Activated naive CD4-positive, alpha-beta T cell treated with anti-CD3 and anti-CD28 coated beads for 36 hours (primary cell): Measurements from ENCODE around the gene SBF2. TPM values are rescaled to one million over a fixed set of nuclear protein-coding genes. Genes with fewer than 3 reads are reported as not detected.

Experiments
- CTCF ChIA-PET: fragments of 350-600 bp; sonication (Branson Sonifier 250); formaldehyde crosslinking; loops from one replicate; lab custom pipeline; 2021; ENCODE audit warnings: antibody characterized with exemption; lab: Charles Lee
- DNase-seq: peaks from one replicate; pipeline ENCODE4 v3.0.0-alpha.2; 2020
- H3K27ac Mint-ChIP-seq: one replicate; pipeline ENCODE4 v1.8.0; 2021; ENCODE audit warnings: mild to moderate bottlenecking, mixed read lengths
- H3K27me3 Mint-ChIP-seq: one replicate; pipeline ENCODE4 v1.8.0; 2021; ENCODE audit warnings: low read depth, mixed read lengths
- H3K36me3 Mint-ChIP-seq: one replicate; pipeline ENCODE4 v1.8.0; 2021; ENCODE audit warnings: low read depth, mixed read lengths
- H3K4me1 Mint-ChIP-seq: one replicate; pipeline ENCODE4 v1.8.0; 2021; ENCODE audit warnings: low read depth, mixed read lengths
- H3K4me3 Mint-ChIP-seq: one replicate; pipeline ENCODE4 v1.8.0; 2021; ENCODE audit warnings: mild to moderate bottlenecking, moderate library complexity, mixed read lengths
- H3K9me3 Mint-ChIP-seq: one replicate; pipeline ENCODE4 v1.8.0; 2021; ENCODE audit warnings: mixed read lengths
- intact Hi-C: fragments of 100-400 bp; cut with micrococcal nuclease; formaldehyde crosslinking; loops from one replicate; pipeline ENCODE4 v1.15.1; 2023
- total RNA-seq, 2 experiments: library from RNA; stranded (reverse); gene quantifications; one replicate each; pipeline ENCODE4 v1.2.3, GENCODE V29; 2021

Gene SBF2
- total RNA-seq, 2 experiments from 2014 or later = 8.7 to 9.9 TPM

DNA sequence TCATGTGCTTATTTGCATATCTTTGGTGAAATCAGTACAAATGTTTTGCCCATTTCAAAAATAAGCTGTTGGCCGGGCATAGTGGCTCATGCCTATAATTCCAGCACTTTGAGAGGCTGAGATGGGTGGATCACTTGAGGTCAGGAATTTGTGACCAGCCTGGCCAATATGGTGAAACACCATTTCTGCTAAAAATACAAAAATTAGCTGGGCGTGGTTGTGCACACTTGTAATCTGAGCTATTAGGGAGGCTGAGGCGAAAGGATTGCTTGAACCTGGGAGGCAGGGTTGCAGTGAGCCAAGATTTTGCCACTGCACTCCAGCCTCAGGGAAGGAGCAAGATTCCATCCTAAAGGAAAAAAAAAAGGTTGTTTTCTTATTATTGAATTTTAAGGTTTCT is 494.1 kb downstream of the SBF2 start:
- Mint-ChIP-seq H3K27me3 (no peaks in the 10 kb centered on the region), H3K36me3 (peaks cover 2% of the 10 kb centered on the region), H3K27ac (no peak overlapping the region), H3K4me1 (peaks cover 10% of the 10 kb centered on the region), H3K9me3 (no peaks in the 10 kb centered on the region), H3K4me3 (no peak overlapping the region)
- CTCF ChIA-PET = interaction anchor here (0.7 kb wide), 1 partner anchor 41 kb away, joined by 3 read pairs; no protein-coding TSS in a partner anchor
- no peak for DNase-seq
- intact Hi-C loops = no loop called here

DNA sequence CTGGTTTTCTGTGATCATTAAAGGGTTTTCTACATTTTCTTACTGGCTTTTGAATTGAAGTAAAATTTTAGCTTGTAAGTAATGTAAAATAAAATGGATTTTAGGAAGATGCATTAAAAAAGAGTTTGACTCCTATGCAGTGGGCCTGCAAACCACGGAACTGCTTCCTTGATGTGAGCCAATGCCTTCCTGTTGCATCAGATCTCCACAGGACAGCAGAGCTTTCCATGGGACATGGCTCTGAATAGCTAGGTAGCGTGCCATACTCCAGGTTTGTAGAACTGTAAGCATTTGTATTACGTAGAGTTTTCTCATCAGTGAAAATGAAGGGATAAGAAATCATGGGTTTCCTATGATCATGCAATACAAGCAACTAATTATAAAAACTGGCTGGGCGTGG is 496.7 kb downstream of the SBF2 start:
- no peak overlapping the region for H3K4me3 Mint-ChIP-seq
- no peaks in the 10 kb centered on the region for H3K36me3 Mint-ChIP-seq
- no peak for DNase-seq
- peaks cover 6% of the 10 kb centered on the region for H3K4me1 Mint-ChIP-seq
- H3K27ac Mint-ChIP-seq = no peak overlapping the region
- CTCF ChIA-PET = no interaction called here
- H3K27me3 Mint-ChIP-seq = no peaks in the 10 kb centered on the region
- intact Hi-C loops = no loop called here
- H3K9me3 Mint-ChIP-seq = no peaks in the 10 kb centered on the region

DNA sequence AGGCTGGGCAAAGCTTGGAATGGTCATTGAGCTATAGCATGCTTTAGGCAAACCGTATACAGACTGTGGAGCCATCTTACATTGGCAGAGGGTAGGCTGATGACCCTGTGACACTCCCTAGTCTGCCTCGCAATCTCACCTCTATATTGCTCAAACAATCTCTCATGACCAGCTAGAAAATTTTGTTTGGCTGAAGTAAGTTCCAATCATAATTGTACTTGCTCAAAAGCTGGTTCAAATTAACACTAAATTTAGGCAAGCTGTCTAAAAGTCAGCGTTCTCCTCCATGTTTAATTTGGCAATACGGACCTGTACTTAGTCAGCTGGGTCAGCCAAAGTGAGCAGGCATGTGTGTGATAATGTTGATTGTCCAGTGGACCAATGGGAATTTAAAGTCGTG is 497.2 kb downstream of the SBF2 start:
- no peaks in the 10 kb centered on the region for H3K27me3 Mint-ChIP-seq
- peaks cover 6% of the 10 kb centered on the region for H3K4me1 Mint-ChIP-seq
- CTCF ChIA-PET = no interaction called here
- peaks cover under 1% of the 10 kb centered on the region for H3K36me3 Mint-ChIP-seq
- intact Hi-C loops = no loop called here
- no peaks in the 10 kb centered on the region for H3K9me3 Mint-ChIP-seq
- no peak overlapping the region for H3K27ac Mint-ChIP-seq
- no peak overlapping the region for H3K4me3 Mint-ChIP-seq
- DNase-seq = no peak

DNA sequence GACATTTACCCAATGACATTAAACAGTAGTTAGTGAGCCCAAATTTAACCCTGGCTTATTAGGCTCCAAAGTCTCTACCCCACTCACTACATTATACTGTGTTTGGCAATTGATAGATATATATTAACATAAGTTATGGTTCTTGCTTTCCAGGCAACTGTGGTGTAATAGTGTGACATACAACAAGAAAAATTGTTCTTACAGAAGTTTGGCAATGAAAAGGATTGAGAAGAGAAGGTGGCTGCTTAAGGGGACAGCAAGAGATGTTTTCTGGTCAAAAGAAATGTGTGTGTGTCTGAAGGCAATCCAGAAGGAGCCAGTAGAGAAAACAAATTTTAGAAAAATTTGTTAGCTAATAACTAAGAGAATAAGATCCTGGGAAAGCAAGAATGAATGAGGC is 497.8 kb downstream of the SBF2 start:
- CTCF ChIA-PET = no interaction called here
- Mint-ChIP-seq H3K9me3 (no peaks in the 10 kb centered on the region), H3K27ac (no peak overlapping the region), H3K27me3 (no peaks in the 10 kb centered on the region), H3K4me3 (no peak overlapping the region), H3K36me3 (peaks cover 2% of the 10 kb centered on the region), H3K4me1 (peaks cover 6% of the 10 kb centered on the region)
- no peak for DNase-seq
- intact Hi-C loops = no loop called here

DNA sequence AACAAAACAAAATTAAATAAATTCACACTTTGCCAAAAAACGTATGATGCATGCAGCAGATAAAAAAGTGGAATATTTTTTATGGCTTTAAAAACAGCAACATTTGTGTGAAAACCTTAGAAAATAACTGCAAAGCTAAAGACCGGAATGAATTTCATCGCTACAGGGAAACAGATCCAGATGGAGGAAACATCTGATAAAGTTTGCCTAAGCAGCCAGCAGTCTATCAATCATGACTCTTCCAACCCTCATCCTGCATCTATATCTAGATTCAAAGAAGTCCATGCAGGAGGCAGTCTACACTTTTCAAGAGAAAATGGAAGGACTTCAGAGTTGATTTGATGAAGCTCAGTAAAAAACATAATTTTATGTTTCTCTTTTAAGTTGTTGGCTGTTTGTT is 503.3 kb downstream of the SBF2 start:
- peaks cover 6% of the 10 kb centered on the region for H3K36me3 Mint-ChIP-seq
- no peak overlapping the region for H3K4me3 Mint-ChIP-seq
- H3K9me3 Mint-ChIP-seq = no peaks in the 10 kb centered on the region
- H3K4me1 Mint-ChIP-seq = no peaks in the 10 kb centered on the region
- intact Hi-C loops = no loop called here
- no peak for DNase-seq
- CTCF ChIA-PET = interaction anchor here (0.7 kb wide), 1 partner anchor 655 kb away, joined by 3 read pairs; no protein-coding TSS in a partner anchor
- H3K27me3 Mint-ChIP-seq = no peaks in the 10 kb centered on the region
- no peak overlapping the region for H3K27ac Mint-ChIP-seq

DNA sequence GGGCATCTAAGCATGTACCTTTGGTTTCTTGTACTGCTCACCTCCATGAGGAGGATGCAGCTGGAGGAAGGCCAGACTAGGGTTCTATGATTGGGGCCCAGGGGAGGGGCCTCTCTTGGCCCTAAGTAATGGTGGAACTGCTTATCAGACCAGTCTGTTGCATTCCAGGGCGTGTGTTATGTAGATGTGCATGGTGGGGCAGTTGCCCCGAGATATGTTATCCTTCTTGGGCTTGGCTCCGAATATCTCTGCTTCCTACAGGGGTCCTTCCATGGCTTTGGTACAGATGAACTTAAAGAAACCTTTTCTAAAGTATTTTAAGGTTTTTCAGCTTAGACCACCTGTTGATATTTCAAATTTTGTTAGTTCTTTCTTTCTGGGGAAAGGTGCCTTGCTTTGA is 504.1 kb downstream of the SBF2 start:
- CTCF ChIA-PET = no interaction called here
- Mint-ChIP-seq H3K27me3 (no peaks in the 10 kb centered on the region), H3K9me3 (no peaks in the 10 kb centered on the region), H3K4me1 (no peaks in the 10 kb centered on the region), H3K36me3 (peaks cover 6% of the 10 kb centered on the region), H3K4me3 (no peak overlapping the region), H3K27ac (no peak overlapping the region)
- intact Hi-C loops = no loop called here
- DNase-seq = no peak

DNA sequence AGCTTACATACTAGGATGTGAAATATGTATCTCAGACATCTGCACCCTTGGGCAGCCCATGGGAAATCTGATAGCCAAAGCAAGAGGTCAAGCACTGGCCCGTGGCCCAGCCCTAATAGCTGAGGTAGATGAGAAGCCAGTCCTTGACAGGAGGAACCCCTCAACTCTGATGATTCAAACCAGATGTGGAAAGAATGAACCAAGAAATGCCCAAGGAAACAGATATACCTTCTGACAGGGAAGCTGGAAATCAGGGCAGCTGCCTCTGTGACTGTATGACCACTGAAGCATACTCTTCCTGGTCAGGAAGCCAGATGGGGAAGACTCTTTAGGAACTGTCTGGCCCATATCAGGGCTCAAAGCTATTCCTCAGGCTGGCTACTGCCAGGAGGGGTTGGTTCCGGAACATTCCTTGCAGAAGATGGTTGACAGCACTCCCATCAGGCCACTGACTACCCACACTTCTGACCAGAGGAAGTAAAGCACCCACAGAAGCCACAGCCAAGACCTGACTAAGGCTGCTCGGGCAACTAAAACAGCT is 506.0 kb downstream of the SBF2 start:
- DNase-seq = no peak
- Mint-ChIP-seq H3K4me3 (no peak overlapping the region), H3K9me3 (no peaks in the 10 kb centered on the region), H3K27me3 (no peaks in the 10 kb centered on the region), H3K36me3 (peaks cover 6% of the 10 kb centered on the region), H3K4me1 (no peaks in the 10 kb centered on the region), H3K27ac (no peak overlapping the region)
- intact Hi-C loops = no loop called here
- CTCF ChIA-PET = interaction anchor here (0.5 kb wide), 1 partner anchor 121 kb away, joined by 4 read pairs; no protein-coding TSS in a partner anchor

DNA sequence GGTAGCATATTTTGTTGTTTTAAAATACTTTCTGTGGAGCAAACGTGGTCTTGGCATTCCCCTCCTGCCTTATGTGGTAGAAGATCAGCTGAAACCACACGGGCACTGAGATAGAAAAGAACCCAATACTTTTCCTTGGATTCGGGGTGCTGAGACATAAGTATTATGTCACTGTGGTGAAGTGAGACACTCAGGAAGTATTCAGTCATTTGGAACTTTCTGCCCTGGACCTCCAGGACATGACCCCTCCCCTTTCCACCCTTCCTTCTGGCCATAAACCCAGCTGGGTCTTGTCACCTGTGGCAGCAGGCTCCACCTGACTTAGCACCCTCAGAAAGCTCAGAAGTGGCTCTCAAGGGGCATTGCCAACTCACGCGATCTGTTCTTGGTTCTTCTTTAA is 506.8 kb downstream of the SBF2 start:
- intact Hi-C loops = no loop called here
- H3K27ac Mint-ChIP-seq = no peak overlapping the region
- H3K9me3 Mint-ChIP-seq = no peaks in the 10 kb centered on the region
- H3K27me3 Mint-ChIP-seq = no peaks in the 10 kb centered on the region
- H3K4me1 Mint-ChIP-seq = no peaks in the 10 kb centered on the region
- H3K4me3 Mint-ChIP-seq = no peak overlapping the region
- CTCF ChIA-PET = no interaction called here
- DNase-seq = no peak
- peaks cover 6% of the 10 kb centered on the region for H3K36me3 Mint-ChIP-seq

DNA sequence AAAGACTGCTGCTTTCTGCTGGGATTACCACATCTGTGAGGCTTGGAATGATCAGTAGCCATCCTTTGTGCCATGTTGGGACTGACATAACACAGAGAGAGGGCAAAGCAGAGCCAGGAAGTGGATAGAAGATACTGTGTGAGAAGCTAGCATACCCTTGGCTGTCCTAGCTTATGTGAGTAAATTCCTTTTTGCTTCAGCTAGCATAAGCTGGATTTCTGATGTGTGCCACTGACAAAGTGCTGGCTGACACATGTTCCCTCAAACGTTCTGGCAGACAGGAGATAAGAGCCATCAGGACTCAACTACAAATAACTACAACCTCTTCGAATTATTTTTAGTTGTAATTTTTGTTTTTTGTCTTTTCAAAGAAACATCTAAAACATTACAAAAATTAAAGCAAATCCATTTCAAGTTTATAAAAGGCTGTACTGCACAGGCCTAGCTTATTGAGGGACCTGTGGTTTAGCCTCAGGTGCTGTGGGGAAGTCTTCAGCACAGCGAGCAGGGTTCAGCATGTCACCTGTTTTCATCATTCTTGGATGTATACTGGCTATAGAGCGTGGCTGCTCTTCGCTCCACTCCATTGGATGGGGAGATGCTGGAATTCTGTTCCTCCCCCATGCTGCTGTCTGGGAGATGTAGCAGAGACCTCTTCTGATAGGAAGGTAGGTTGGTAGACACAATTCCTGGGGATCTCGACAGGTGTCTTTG is 509.3 kb downstream of the SBF2 start:
- Mint-ChIP-seq H3K36me3 (peaks cover 10% of the 10 kb centered on the region), H3K4me3 (no peak overlapping the region), H3K27ac (no peak overlapping the region), H3K9me3 (no peaks in the 10 kb centered on the region), H3K4me1 (no peaks in the 10 kb centered on the region), H3K27me3 (no peaks in the 10 kb centered on the region)
- intact Hi-C loops = no loop called here
- DNase-seq = no peak
- CTCF ChIA-PET = no interaction called here

DNA sequence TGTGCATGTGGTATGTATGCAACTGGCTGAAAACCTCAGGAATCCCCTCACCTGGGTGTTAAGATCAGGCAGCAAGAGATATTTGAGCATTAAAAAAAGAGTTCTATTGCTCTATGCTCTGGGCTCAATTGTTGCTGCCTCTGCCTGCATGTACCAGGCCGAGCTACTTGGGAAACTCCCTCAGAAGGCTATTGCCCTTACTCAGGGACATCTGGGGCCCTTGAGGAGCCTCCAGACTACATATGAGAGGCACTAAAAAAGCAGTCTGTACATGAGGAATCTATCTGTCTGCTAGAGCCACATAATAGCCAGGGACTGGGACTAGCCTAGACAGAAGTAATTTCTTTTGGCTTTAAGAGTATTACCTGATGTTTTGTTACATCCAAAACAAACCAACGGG is 510.0 kb downstream of the SBF2 start:
- peaks cover 10% of the 10 kb centered on the region for H3K36me3 Mint-ChIP-seq
- H3K27ac Mint-ChIP-seq = no peak overlapping the region
- no peaks in the 10 kb centered on the region for H3K4me1 Mint-ChIP-seq
- CTCF ChIA-PET = no interaction called here
- DNase-seq = no peak
- no peaks in the 10 kb centered on the region for H3K27me3 Mint-ChIP-seq
- intact Hi-C loops = no loop called here
- H3K4me3 Mint-ChIP-seq = no peak overlapping the region
- no peaks in the 10 kb centered on the region for H3K9me3 Mint-ChIP-seq

DNA sequence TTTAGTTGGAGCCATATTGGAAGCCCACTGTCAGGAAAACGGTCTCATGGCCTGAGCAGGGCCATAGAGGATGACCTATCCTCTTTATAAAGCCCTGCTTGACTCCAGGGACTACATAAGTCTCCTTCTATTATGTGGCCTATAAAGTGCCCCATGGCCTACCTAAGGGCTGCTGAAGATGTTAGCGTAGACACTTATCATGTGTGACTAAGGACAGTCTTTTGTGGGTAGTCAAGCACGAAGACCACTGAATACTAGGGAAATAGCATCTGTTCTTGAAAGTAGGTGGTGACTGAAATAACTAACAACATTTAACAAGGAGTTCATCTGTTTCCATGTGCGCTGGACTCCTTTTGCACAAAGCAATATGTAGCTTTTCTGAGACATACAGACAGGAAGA is 513.1 kb downstream of the SBF2 start:
- Mint-ChIP-seq H3K27ac (no peak overlapping the region), H3K9me3 (no peaks in the 10 kb centered on the region), H3K4me1 (no peaks in the 10 kb centered on the region), H3K4me3 (no peak overlapping the region), H3K27me3 (no peaks in the 10 kb centered on the region), H3K36me3 (peaks cover 7% of the 10 kb centered on the region)
- intact Hi-C loops = no loop called here
- CTCF ChIA-PET = interaction anchor here (0.6 kb wide), 1 partner anchor 246 kb away, joined by 3 read pairs; no protein-coding TSS in a partner anchor
- no peak for DNase-seq

DNA sequence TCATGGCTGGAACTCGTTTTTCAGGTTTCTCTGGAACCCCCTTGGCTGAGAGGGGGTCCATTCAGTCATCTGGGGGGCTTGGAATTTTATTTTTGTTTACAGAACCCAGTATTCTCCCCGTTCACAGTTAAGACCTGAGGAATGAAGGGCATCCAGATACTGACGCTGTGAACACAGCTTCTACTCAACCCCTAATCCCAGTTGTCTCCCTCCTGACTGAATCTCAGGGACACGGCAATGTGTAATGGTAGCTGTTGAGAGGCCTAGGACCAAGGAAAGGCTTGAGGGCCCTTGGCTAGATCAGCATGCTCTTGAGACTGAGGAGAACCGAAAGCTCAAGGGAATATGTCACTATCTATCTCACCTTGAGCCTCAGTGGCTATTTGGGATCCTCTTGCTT is 516.5 kb downstream of the SBF2 start:
- H3K4me1 Mint-ChIP-seq = no peaks in the 10 kb centered on the region

DNA sequence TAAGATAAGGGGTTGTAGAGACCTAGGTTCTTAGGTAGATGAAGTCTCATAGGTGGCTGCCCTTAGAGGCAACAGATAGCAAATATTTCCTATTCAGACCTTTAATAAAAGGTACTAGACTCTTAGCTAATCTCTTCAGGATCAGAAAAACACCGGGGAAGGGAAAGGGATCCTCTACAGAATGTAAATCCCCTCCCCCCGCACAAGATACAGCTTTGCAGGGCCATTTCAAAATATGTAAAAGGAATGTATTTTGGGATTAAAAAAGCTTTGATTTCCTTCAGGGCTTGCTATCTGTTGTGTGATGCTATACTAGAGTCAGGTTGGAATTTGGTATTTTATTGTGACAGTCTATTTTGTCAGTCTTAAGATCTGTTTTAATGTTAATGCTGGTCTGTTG is 517.0 kb downstream of the SBF2 start:
- no peaks in the 10 kb centered on the region for H3K4me1 Mint-ChIP-seq
- H3K27ac Mint-ChIP-seq = no peak overlapping the region
- peaks cover 10% of the 10 kb centered on the region for H3K36me3 Mint-ChIP-seq
- CTCF ChIA-PET = interaction anchor here (0.6 to 1.5 kb wide), 2 partner anchors 48 to 195 kb away, joined by 3 to 5 read pairs; no protein-coding TSS in a partner anchor
- intact Hi-C loops = no loop called here
- DNase-seq = no peak
- no peaks in the 10 kb centered on the region for H3K27me3 Mint-ChIP-seq
- H3K9me3 Mint-ChIP-seq = no peaks in the 10 kb centered on the region
- no peak overlapping the region for H3K4me3 Mint-ChIP-seq

More for the DNA sequence above, 516.5 kb downstream of the SBF2 start:
- Mint-ChIP-seq H3K9me3 (no peaks in the 10 kb centered on the region), H3K36me3 (peaks cover 10% of the 10 kb centered on the region), H3K27me3 (no peaks in the 10 kb centered on the region), H3K27ac (no peak overlapping the region), H3K4me3 (no peak overlapping the region)
- no peak for DNase-seq
- intact Hi-C loops = no loop called here
- CTCF ChIA-PET = interaction anchor here (1.5 kb wide), 1 partner anchor 195 kb away, joined by 5 read pairs; no protein-coding TSS in a partner anchor
